GM18520 (cell line): ENCODE results near the gene DUS2.
"Not testable (repeated sequence)": the region's sequence is repeated elsewhere in the genome, so short reads cannot be mapped to it uniquely, and the experiment has no call there.

Source experiments
- ATAC-seq: cut with Tn5 transposase; IDR thresholded peaks from one replicate; pipeline ENCODE4 v1.9.1; 2021; ENCODE audit not compliant: unreplicated experiment

Gene DUS2

DNA sequence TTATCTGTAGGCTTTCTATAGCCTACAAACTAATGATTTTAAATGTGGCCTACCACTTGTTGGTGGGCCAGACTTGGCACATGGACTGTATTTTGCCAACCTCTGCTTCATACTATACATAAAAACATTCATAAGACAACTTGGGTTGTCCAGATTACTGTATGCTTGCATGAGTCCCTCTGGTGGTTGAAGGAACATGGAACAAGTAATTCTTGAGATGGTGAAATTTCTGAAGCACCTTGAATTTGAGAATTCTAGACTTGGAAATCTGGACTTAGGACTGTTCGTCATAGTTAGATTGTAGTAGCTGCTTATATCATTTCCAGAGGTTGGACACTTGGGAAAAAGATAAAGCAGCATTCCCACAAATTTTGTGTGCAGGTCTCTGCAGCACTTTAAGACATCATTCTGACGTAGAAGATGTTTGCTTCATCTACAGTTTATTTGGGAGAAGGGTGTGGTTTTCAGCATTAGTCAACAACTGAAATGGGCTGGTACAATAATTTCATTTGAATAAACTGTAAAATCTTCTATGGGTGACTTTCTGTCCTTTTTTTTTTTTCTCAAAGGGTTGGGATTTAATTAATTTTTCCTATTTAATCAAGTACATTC, 93.3 kb downstream of the DUS2 start:
- ATAC-seq: no peak

DNA sequence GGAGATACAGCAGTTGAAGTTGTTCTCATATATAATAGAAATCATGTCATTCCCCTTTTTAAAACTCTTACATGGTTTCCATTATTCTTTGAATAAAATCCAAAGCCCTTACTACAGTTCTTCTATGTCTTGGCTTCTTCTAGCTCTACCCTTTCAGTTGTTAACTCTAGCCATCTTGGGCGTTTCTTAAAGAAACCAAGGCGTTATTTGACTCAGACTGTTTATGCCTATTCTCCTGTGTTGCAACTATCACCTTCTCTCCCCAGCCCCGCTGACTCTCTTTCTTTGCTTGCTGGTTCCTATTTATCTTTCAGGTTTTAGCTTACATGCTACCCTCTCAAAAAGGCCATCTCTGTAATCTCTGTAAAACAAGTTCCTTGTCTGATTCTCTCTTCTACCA, 94.8 kb downstream of the DUS2 start:
- ATAC-seq: no peak

DNA sequence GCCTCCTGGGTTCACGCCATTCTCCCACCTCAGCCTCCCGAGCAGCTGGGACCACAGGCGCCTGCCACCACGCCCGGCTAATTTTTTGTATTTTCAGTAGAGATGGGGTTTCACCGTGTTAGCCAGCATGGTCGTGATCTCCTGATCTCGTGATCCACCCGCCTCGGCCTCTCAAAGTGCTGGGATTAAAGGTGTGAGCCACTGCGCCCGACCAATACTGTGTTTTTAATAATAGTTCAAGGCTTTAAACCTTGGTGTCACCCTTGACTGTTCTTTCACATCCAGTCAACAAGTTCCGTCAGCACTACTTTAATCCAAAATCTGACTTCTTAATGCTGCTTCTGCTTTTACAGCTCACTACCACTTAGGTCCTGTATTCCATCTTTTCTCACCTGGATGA, 95.9 kb downstream of the DUS2 start:
- ATAC-seq: not testable (repeated sequence)

DNA sequence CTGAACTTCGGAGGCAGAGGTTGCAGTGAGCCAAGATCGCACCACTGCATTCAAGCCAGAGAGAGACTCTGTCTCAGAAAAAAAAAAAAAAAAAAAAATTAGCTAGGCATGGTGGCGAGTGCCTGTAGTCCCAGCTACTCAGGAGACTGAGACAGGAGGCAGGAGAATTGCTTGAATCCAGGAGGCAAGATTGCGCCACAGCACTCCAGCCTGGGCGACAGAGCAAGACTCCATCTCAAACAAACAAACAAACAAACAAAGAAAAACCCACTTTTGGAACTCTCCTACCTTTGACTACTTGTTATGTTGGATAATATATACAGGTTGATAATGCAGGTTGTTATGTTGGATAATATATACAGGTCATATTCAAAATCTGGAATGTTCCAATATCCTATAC, 97.4 kb downstream of the DUS2 start:
- ATAC-seq: not testable (repeated sequence)

DNA sequence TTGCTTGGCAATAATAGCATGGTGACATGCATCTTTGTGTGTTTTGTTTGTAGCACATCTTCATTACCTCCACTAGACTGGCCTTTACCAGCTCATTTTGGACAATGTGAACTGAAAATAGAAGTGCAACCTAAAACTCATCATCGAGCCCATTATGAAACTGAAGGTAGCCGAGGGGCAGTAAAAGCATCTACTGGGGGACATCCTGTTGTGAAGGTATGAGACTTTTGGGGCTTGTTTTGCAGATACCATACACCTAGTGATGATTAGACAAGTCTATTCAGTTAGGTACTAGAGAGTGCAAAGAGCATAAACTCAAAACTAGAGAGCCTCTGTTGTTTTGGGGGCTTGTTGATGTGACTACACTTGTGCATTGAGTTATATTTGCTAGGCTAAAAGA, 103.3 kb downstream of the DUS2 start:
- no peak for ATAC-seq

DNA sequence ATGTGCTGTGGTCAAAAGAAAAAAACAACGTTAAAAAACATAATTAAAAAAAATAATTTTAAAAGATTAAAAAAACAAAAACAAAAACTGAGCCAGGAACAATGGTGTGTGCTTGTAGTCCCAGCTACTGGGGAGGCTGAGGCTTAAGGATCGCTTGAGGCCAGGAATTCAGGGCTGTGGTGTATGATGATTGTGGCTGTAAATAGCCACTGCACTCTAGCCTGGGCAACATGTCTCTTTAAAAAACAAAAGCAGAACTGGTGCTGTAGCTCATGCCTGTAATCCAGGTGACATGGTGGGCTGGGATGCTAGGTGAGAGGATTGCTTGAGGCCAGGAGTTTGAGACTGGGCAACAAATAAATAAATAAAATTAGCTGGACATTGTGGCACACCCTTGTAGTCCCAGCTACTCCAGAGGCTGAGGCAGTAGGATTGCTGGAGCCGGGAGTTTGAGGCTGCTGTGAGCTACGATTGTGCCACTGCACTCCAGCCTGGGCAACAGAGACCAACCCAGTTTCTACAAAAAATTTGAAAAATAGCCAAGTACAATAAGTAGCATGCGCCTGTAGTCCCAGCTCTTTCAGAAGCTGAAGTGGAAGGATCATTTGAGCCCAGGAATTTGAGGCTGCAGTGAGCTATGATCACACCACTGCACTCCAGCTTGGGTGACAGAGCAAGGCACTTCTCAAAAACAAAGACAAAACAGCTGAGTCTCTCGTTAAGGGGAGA, 105.7 kb downstream of the DUS2 start:
- ATAC-seq: no peak
